HG02759 (cell line): ENCODE data around the gene GPRC5C.
A peak's percentile ranks its signal among the peaks of the same experiment; 100 is the strongest.

Source experiments
- ATAC-seq: cut with Tn5 transposase; IDR thresholded peaks from one replicate; pipeline ENCODE4 v1.9.1; 2021; ENCODE audit warnings: mild to moderate bottlenecking, moderate library complexity; ENCODE audit not compliant: unreplicated experiment

The GPRC5C gene

GRCh38 chr17:74432766-74433391, 991 bp downstream of the GPRC5C start:
- no peak for ATAC-seq

- no peak for ATAC-seq
These were observed 1.7 kb downstream of the GPRC5C start for GRCh38 chr17:74433421-74434121.

- ATAC-seq = no peak
These were observed 4.0 kb downstream of the GPRC5C start for GRCh38 chr17:74435775-74436359.

GRCh38 chr17:74437702-74438101, 5.8 kb downstream of the GPRC5C start:
- ATAC-seq = no peak

GRCh38 chr17:74439691-74440567, 8.0 kb downstream of the GPRC5C start:
- no peak for ATAC-seq

GRCh38 chr17:74441537-74441936, 9.6 kb downstream of the GPRC5C start:
- no peak for ATAC-seq

GRCh38 chr17:74442291-74442669, 10.4 kb downstream of the GPRC5C start:
- no peak for ATAC-seq

GRCh38 chr17:74442670-74443515, 11.0 kb downstream of the GPRC5C start:
- peak; percentile 74 for ATAC-seq

- ATAC-seq = no peak
These were observed 11.8 kb downstream of the GPRC5C start for GRCh38 chr17:74443516-74444296.

GRCh38 chr17:74444406-74444805, 12.5 kb downstream of the GPRC5C start:
- ATAC-seq = no peak

GRCh38 chr17:74445158-74445557, 13.3 kb downstream of the GPRC5C start:
- no peak for ATAC-seq

GRCh38 chr17:74446551-74447500, 14.9 kb downstream of the GPRC5C start:
- ATAC-seq = no peak

GRCh38 chr17:74447628-74448159, 15.8 kb downstream of the GPRC5C start:
- ATAC-seq = no peak

- ATAC-seq = no peak
These were observed 16.9 kb downstream of the GPRC5C start for GRCh38 chr17:74448756-74449155.

- ATAC-seq = no peak
These were observed 17.4 kb downstream of the GPRC5C start for GRCh38 chr17:74449306-74449705.

- ATAC-seq = no peak
These were observed 17.9 kb downstream of the GPRC5C start for GRCh38 chr17:74449773-74450172.

- ATAC-seq = no peak
These were observed 18.3 kb downstream of the GPRC5C start for GRCh38 chr17:74450231-74450630.

- ATAC-seq = no peak
These were observed 19.1 kb downstream of the GPRC5C start for GRCh38 chr17:74450925-74451403.
